DMS53 (cell line): ENCODE results near the gene GPR61.

Experiments used
- DNase-seq: peaks from one replicate; lab custom pipeline; 2025; lab: John Stamatoyannopoulos, UW

The GPR61 gene

GRCh38 chr1:109535971-109536491 is 3.6 kb upstream of the GPR61 start:
- DNase-seq = no peak

GRCh38 chr1:109537450-109538178 is 2.1 kb upstream of the GPR61 start:
- no peak for DNase-seq

GRCh38 chr1:109538827-109539555 is 681 bp upstream of the GPR61 start:
- no peak for DNase-seq

- no peak for DNase-seq
Observed at GRCh38 chr1:109541102-109541501, 1.4 kb downstream of the GPR61 start.

- DNase-seq = no peak
Observed at GRCh38 chr1:109542657-109543056, 3.0 kb downstream of the GPR61 start.

- DNase-seq = no peak
Observed at GRCh38 chr1:109543283-109543987, 3.8 kb downstream of the GPR61 start.

- DNase-seq = no peak
Observed at GRCh38 chr1:109543988-109544735, 4.5 kb downstream of the GPR61 start.

- DNase-seq = peak; percentile 96
Observed at GRCh38 chr1:109546311-109547109, 6.8 kb downstream of the GPR61 start.

- DNase-seq = peak; percentile 55
Observed at GRCh38 chr1:109547463-109548320, 8.0 kb downstream of the GPR61 start.

- peak; percentile 98 for DNase-seq
Observed at GRCh38 chr1:109548321-109549267, 8.9 kb downstream of the GPR61 start, which contains the start of gene GNAI3. Gene GNAI3 (plus strand): TSS chr1:109548615. CDS start chr1:109548721, 106 bp downstream.

GRCh38 chr1:109556563-109556962 is 16.9 kb downstream of the GPR61 start:
- DNase-seq = no peak

- no peak for DNase-seq
Observed at GRCh38 chr1:109557520-109557919, 17.8 kb downstream of the GPR61 start.

- DNase-seq = no peak
Observed at GRCh38 chr1:109559995-109560394, 20.3 kb downstream of the GPR61 start.

GRCh38 chr1:109564194-109564878 is 24.7 kb downstream of the GPR61 start:
- no peak for DNase-seq

- no peak for DNase-seq
Observed at GRCh38 chr1:109565241-109565640, 25.6 kb downstream of the GPR61 start.

- DNase-seq = no peak
Observed at GRCh38 chr1:109566982-109567381, 27.3 kb downstream of the GPR61 start.

GRCh38 chr1:109567877-109568672 is 28.4 kb downstream of the GPR61 start:
- DNase-seq = no peak
